ENCODE measurements around the gene ALDH4A1. TPM values are rescaled to one million over a fixed set of nuclear protein-coding genes. Genes with fewer than 3 reads are reported as not detected.

ALDH4A1 gene
- total RNA-seq, 1 experiment from 2014 or later: 26.1 TPM

- WGBS (ENCODE audit: extremely low coverage, insufficient read length, low lambda C conversion rate): no CpG with 5 or more reads among the region's 6 CpGs
- H3K27ac ChIP-seq (ENCODE audit: insufficient read length, low read depth, low read length): no peak overlapping the region
Observed at GRCh38 chr1:18884727-18885126, 17.6 kb downstream of the ALDH4A1 start.

More at GRCh38 chr1:18884727-18885126, 17.6 kb downstream of the ALDH4A1 start:
- Mint-ChIP-seq H3K27me3 (ENCODE audit: low read depth) (no peaks in the 10 kb centered on the region), H3K9me3 (no peaks in the 10 kb centered on the region), H3K4me1 (peaks cover 0 to 5% of the 10 kb centered on the region in 2 experiments; a peak in 2 of 4 replicates), H3K4me3 (no peak overlapping the region), H3K27ac (peak overlapping the region in 1 of 3 experiments; percentile 60; a peak in 1 of 7 replicates), H3K36me3 (ENCODE audit: insufficient read depth in 1 of 3, low read depth in 3 of 3) (peaks cover 4 to 21% (median 12%) of the 10 kb centered on the region in 3 experiments; a peak in 5 of 7 replicates)
- no peak overlapping the region for H4K5ac ChIP-seq (ENCODE audit: insufficient read length, low read depth, low read length)
- no peak overlapping the region for H3K4me2 ChIP-seq (ENCODE audit: insufficient read depth, insufficient read length, low read length)
- H3K23me2 ChIP-seq (ENCODE audit: insufficient read length, low read depth, low read length, poor library complexity, severe bottlenecking): no peaks in the 10 kb centered on the region
- no peaks in the 10 kb centered on the region for H4K20me1 ChIP-seq (ENCODE audit: control insufficient read depth, insufficient read depth, insufficient read length)
- TF ChIP-seq CTCF (conservative IDR thresholded peaks at IDR 0.05): no peak
- H3K9me3 ChIP-seq (ENCODE audit: control insufficient read depth, low read depth, low read length): no peaks in the 10 kb centered on the region
- no peak for DNase-seq
- H3K23ac ChIP-seq (ENCODE audit: insufficient read length, low read depth, low read length): no peak overlapping the region
- no peaks in the 10 kb centered on the region for H3K79me1 ChIP-seq (ENCODE audit: insufficient read depth, low read depth, low read length, poor library complexity, severe bottlenecking)
- H3K56ac ChIP-seq (ENCODE audit: insufficient read length, low read depth, low read length): no peak overlapping the region
- no peaks in the 10 kb centered on the region for H3K27me3 ChIP-seq (ENCODE audit: insufficient read depth, low read length)
- no peak overlapping the region for H4K8ac ChIP-seq (replicated peaks; ENCODE audit: insufficient read length, low read depth, low read length)
- H2AK5ac ChIP-seq (ENCODE audit: insufficient read length, low read length): no peak overlapping the region
- no peak overlapping the region for H3K4ac ChIP-seq (ENCODE audit: low read depth, low read length)
- H2BK120ac ChIP-seq (ENCODE audit: low read depth, low read length, poor library complexity, severe bottlenecking): no peak overlapping the region
- H3K79me2 ChIP-seq (ENCODE audit: insufficient read depth, low read length): no peaks in the 10 kb centered on the region
- no peak overlapping the region for H2BK15ac ChIP-seq (ENCODE audit: low read depth, low read length)
- no peak overlapping the region for H2BK20ac ChIP-seq (ENCODE audit: low read depth, low read length, poor library complexity, severe bottlenecking)
- H3K14ac ChIP-seq (ENCODE audit: insufficient read depth, low read length): no peak overlapping the region
- H2BK5ac ChIP-seq (ENCODE audit: insufficient read length, low read length): no peak overlapping the region
- no peak overlapping the region for H2BK12ac ChIP-seq (ENCODE audit: insufficient read length, low read depth, low read length)
- no peak overlapping the region for H3T11ph ChIP-seq (ENCODE audit: low read length)
- H4K91ac ChIP-seq (ENCODE audit: insufficient read length, low read depth, low read length): no peak overlapping the region
- no peak overlapping the region for H3K18ac ChIP-seq (ENCODE audit: insufficient read length, low read depth, low read length)
- H3K9ac ChIP-seq (ENCODE audit: extremely low read depth, insufficient read length, low read length): no peak overlapping the region
- H2AFZ ChIP-seq (ENCODE audit: low read length): no peak overlapping the region
- H3K4me1 ChIP-seq (ENCODE audit: insufficient read depth, low read length): no peaks in the 10 kb centered on the region
